ENCODE data around the gene GNA12.

The GNA12 gene

GRCh38 chr7:2817456-2817855 is 26.7 kb downstream of the GNA12 start:
- DNase-seq (ENCODE audit: low spot score in 2 of 2): no peak
- Mint-ChIP-seq H3K27ac (ENCODE audit: low read depth) (no peak overlapping the region), H3K4me1 (peaks cover 21% of the 10 kb centered on the region), H3K36me3 (ENCODE audit: insufficient read depth) (no peaks in the 10 kb centered on the region), H3K4me3 (no peak overlapping the region), H3K9me3 (no peaks in the 10 kb centered on the region), H3K27me3 (no peaks in the 10 kb centered on the region)
- no peak for ATAC-seq (replicated peaks; ENCODE audit: extremely low read depth, poor library complexity, severe bottlenecking)

DNA sequence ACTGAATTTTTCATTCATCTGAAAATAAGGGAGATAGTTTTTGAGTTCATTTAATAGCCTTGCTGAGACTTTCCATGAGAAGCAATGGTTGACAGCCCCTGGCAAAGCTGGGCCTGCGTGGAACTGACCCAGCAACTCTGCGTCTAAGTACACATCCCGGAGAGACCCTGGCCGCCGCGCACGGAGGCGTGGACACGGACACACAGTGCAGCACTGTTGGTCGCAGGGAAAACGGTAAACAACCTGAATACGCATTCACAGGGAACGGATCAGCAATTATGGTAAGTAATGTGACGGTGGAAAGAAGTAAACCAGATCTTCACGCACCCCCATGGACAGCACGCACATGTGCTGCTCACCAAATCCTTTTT is 28.2 kb downstream of the GNA12 start:
- Mint-ChIP-seq H3K36me3 (ENCODE audit: insufficient read depth) (no peaks in the 10 kb centered on the region), H3K27me3 (no peaks in the 10 kb centered on the region), H3K27ac (ENCODE audit: low read depth) (no peak overlapping the region), H3K4me1 (peaks cover 13% of the 10 kb centered on the region), H3K9me3 (no peaks in the 10 kb centered on the region), H3K4me3 (no peak overlapping the region)
- DNase-seq (ENCODE audit: low spot score in 2 of 2) (no peak), ATAC-seq (replicated peaks; ENCODE audit: extremely low read depth, poor library complexity, severe bottlenecking) (no peak)

DNA sequence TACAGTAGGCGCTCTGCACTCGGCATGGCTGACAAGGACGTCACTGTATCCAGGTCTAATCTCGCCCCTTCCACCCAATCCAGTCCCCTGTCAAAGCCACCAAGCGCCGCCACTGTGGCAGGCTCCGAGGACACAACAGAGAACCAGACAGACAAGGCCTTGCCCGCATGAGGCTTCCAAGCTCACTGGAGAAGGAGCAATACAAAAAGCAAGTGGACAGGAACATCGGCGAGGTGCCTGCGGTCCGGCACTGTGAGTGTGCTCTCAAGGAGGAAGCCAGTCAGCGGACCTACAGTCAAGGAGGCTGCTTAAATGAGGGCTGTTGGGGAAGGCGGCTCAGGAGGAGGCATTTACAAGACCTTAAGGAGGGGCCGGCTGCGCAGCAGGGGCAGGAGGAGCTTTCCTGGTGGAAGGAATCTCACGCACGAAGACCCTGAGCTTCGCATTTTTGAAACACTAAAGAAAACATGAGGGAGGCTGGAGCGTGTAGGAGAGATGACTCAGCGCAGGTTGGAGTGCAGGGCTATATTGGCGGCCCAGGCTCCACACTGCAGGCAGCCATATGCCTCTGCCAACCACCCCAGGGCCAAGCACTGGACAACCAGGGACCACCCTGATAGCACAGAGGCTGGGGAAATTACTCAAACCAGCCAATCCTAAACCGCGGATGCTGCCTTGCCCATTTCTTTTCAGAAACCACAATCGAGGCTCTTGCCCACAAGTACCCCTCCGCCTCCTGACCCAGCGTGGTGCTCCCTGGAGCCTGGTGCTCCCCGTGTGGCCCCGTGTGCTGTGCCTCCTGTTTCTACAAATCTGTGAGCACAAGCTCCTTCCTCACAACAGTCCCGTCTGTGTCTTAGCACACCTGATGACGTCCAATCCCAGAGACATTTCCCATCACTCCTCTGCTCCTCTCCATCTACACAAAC is 28.9 kb downstream of the GNA12 start:
- H3K4me1 Mint-ChIP-seq: peaks cover 18% of the 10 kb centered on the region
- H3K27ac Mint-ChIP-seq (ENCODE audit: low read depth): no peak overlapping the region
- no peaks in the 10 kb centered on the region for H3K27me3 Mint-ChIP-seq
- ATAC-seq (replicated peaks; ENCODE audit: extremely low read depth, poor library complexity, severe bottlenecking) (no peak), DNase-seq (ENCODE audit: low spot score in 2 of 2) (no peak)
- H3K4me3 Mint-ChIP-seq: no peak overlapping the region
- no peaks in the 10 kb centered on the region for H3K36me3 Mint-ChIP-seq (ENCODE audit: insufficient read depth)
- H3K9me3 Mint-ChIP-seq: no peaks in the 10 kb centered on the region

DNA sequence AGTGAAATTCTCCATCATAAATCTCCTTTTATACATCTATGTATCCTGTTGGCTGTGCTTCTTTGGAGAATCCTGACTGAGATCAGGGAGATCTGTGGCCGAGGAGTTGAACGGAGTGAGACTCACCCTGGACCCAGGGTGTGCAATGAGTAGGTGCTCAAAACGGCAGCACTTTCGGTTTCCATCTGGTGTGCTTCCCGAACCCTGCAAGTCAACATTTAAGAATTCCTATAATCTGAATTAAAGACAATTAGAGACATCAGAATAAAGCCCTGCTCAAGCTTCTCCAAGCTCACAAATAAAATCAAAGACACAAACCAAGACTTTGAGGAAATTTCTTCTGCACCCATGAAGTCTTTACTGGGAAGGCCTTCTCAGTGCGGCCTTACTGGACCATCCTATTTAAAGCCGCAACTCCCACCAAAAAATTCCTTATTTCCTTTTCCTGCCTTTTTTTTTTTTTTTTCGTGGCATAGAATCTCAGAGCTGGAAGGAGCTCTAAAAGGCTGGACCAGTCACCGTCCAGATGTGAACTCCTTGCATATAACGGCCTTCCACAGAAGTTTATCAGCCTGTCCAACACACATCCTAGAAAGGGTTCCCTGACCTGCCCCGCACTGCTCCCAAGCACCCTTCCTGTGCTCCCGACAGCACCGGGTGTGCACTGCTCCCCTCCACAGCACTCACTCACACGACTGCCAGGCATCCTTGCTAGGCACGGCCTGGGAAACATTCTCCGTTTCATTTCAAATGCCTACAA is 29.7 kb downstream of the GNA12 start:
- no peaks in the 10 kb centered on the region for H3K27me3 Mint-ChIP-seq
- H3K4me3 Mint-ChIP-seq: no peak overlapping the region
- ATAC-seq (replicated peaks; ENCODE audit: extremely low read depth, poor library complexity, severe bottlenecking) (no peak), DNase-seq (ENCODE audit: low spot score in 2 of 2) (no peak)
- no peaks in the 10 kb centered on the region for H3K36me3 Mint-ChIP-seq (ENCODE audit: insufficient read depth)
- H3K9me3 Mint-ChIP-seq: no peaks in the 10 kb centered on the region
- H3K4me1 Mint-ChIP-seq: peaks cover 18% of the 10 kb centered on the region
- H3K27ac Mint-ChIP-seq (ENCODE audit: low read depth): no peak overlapping the region

DNA sequence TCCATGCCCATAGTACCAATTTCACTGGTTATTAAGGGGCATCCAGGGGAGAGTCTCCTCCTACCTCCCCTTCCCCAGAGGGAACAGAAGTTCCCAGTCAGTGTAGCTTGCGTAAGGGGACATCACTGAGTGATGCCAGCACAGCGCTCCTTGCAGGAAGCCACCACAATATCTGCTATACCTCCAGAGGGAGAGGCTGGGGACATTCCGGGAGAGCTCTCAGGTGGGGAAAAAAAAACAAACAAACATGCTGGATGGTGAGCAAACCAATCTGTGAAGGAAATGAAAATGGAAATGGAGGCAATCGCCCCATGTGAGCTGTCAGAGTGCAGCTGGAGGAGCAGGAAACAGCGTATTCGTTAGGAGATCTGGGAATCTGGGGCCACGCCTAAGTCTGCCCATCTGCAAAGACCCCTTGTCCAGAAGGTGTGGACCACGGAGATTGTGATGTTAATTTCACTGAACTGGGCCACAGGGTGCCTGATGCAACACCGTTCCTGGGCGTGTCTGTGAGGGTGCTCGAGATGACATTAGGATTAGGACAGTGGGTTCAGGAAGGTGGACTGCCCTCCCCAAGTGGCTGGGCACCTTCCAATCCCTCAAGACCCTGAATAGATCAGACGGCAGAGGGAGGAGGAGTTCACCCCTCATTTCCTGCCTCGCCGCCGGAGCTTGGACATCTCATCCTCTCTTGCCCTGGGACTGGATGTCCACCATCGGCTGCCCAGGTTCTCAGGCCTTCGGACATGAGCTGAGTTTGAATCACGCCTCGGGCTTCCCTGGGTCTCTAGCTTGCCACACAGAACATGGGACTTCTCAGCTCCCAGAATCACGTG is 30.5 kb downstream of the GNA12 start:
- Mint-ChIP-seq H3K4me1 (peaks cover 25% of the 10 kb centered on the region), H3K27me3 (no peaks in the 10 kb centered on the region), H3K4me3 (no peak overlapping the region), H3K36me3 (ENCODE audit: insufficient read depth) (peaks cover under 1% of the 10 kb centered on the region), H3K27ac (ENCODE audit: low read depth) (no peak overlapping the region), H3K9me3 (no peaks in the 10 kb centered on the region)
- DNase-seq (ENCODE audit: low spot score in 2 of 2): no peak
- ATAC-seq (replicated peaks; ENCODE audit: extremely low read depth, poor library complexity, severe bottlenecking): no peak

DNA sequence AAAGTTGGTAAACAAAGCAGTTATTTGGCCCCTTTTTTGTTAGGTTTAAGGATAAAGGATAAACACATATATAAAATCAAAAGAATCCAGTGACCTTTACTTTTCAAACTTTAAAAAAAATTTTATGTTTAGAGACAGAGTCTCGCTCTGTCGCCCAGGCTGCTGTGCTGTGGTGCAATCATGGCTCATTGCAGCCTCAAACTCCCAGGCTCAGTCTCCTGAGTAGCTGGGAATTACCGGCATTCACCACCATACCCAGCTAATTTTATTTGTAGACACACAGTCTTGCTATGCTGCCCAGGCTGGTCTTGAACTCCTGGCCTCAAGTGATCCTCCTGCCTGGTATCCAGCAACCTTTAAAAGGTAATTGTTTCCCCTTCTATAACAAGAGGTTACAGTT is 31.3 kb downstream of the GNA12 start:
- H3K36me3 Mint-ChIP-seq (ENCODE audit: insufficient read depth): peaks cover 2% of the 10 kb centered on the region
- DNase-seq (ENCODE audit: low spot score in 2 of 2): no peak
- no peak overlapping the region for H3K27ac Mint-ChIP-seq (ENCODE audit: low read depth)
- H3K4me1 Mint-ChIP-seq: peaks cover 32% of the 10 kb centered on the region
- H3K4me3 Mint-ChIP-seq: no peak overlapping the region
- no peaks in the 10 kb centered on the region for H3K27me3 Mint-ChIP-seq
- no peaks in the 10 kb centered on the region for H3K9me3 Mint-ChIP-seq
- ATAC-seq (replicated peaks; ENCODE audit: extremely low read depth, poor library complexity, severe bottlenecking): no peak

- Mint-ChIP-seq H3K4me3 (no peak overlapping the region), H3K36me3 (ENCODE audit: insufficient read depth) (peaks cover 2% of the 10 kb centered on the region), H3K27ac (ENCODE audit: low read depth) (no peak overlapping the region), H3K9me3 (no peaks in the 10 kb centered on the region), H3K27me3 (no peaks in the 10 kb centered on the region), H3K4me1 (peaks cover 26% of the 10 kb centered on the region)
- no peak for DNase-seq (ENCODE audit: low spot score in 2 of 2)
- ATAC-seq (replicated peaks; ENCODE audit: extremely low read depth, poor library complexity, severe bottlenecking): no peak
Observed at GRCh38 chr7:2812114-2812487, 32.0 kb downstream of the GNA12 start.

GRCh38 chr7:2811476-2812113 is 32.5 kb downstream of the GNA12 start:
- no peaks in the 10 kb centered on the region for H3K9me3 Mint-ChIP-seq
- H3K4me1 Mint-ChIP-seq: peaks cover 25% of the 10 kb centered on the region
- H3K27ac Mint-ChIP-seq (ENCODE audit: low read depth): peak overlapping the region; percentile 56
- H3K27me3 Mint-ChIP-seq: no peaks in the 10 kb centered on the region
- DNase-seq (ENCODE audit: low spot score in 2 of 2): no peak
- peaks cover 2% of the 10 kb centered on the region for H3K36me3 Mint-ChIP-seq (ENCODE audit: insufficient read depth)
- no peak overlapping the region for H3K4me3 Mint-ChIP-seq
- ATAC-seq (replicated peaks; ENCODE audit: extremely low read depth, poor library complexity, severe bottlenecking): no peak

- H3K4me3 Mint-ChIP-seq: no peak overlapping the region
- DNase-seq (ENCODE audit: low spot score in 2 of 2): no peak
- H3K9me3 Mint-ChIP-seq: no peaks in the 10 kb centered on the region
- H3K4me1 Mint-ChIP-seq: peaks cover 25% of the 10 kb centered on the region
- H3K27me3 Mint-ChIP-seq: no peaks in the 10 kb centered on the region
- H3K27ac Mint-ChIP-seq (ENCODE audit: low read depth): peak overlapping the region; percentile 56
- peaks cover 2% of the 10 kb centered on the region for H3K36me3 Mint-ChIP-seq (ENCODE audit: insufficient read depth)
- no peak for ATAC-seq (replicated peaks; ENCODE audit: extremely low read depth, poor library complexity, severe bottlenecking)
Observed at GRCh38 chr7:2810682-2811415, 33.3 kb downstream of the GNA12 start.

DNA sequence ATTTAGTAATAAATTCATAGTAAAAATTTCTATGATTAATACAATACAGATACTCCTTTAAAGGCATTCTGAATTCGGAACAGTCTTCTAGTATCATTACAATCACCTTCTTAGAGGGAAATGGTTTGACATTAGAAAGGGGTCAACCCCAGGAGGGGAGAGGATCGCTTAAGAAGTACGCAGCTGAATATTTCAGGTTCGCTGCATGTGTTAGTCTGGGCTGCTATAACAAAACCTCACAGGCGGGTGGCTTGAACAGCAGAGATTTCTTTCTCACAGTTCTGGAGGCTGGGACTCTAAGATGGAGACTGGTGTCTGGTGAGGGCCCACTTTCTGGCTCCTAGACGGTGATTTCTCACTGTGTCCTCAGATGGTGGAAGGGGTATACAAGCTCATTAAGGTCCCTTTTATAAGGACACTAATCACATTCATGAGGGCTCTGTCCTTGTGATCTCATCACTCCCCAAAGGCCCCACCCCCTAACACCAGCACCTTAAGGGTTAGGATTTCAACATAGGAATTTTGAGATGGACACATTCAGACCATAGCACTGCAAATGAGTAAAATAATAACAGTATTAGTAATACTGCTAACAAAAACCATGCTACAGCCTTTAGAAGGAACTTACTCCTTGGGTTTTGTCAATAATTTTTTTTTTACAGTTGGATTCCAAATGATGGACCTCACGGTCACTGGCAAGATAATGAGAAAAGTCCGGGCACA is 34.0 kb downstream of the GNA12 start:
- Mint-ChIP-seq H3K27ac (ENCODE audit: low read depth) (peak overlapping the region; percentile 56), H3K36me3 (ENCODE audit: insufficient read depth) (peaks cover 2% of the 10 kb centered on the region), H3K27me3 (no peaks in the 10 kb centered on the region), H3K4me1 (peaks cover 25% of the 10 kb centered on the region), H3K9me3 (no peaks in the 10 kb centered on the region), H3K4me3 (no peak overlapping the region)
- ATAC-seq (replicated peaks; ENCODE audit: extremely low read depth, poor library complexity, severe bottlenecking) (no peak), DNase-seq (ENCODE audit: low spot score in 2 of 2) (no peak)

DNA sequence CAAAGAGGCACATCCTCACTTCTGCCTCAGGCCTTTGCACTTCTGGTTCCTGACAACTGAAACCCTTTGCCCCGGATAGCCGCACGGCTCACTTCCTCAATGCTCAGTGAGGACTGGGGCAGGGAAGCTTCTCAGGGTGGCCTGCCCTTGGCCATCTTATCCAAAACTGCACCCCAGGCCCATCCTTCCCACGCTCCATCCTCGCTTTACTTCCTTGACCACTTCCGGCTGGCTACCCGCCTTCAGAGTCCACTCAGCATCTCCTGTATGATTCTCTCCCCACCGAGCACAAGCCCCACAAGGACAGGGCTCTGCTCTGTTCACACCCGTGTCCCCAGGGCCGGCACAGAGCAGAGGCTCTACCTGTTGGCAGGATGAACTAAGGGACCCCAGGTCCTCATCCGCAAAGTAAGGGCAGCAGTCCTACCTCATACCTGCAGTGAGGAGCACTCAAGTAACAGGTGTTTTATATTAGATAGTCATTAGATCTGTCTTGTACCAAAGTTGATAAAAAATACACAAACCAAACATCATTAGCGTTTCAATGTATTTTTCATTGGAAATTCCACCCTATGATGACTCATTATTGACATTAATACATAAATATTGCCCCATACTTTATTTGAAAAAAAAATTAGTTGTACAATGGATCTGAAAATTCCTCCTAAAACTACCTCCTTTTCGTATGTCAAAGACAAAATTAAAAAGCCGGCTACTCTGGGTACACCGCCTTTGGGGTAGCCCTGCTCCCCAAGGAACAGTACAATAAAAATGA is 35.0 kb downstream of the GNA12 start:
- Mint-ChIP-seq H3K27ac (ENCODE audit: low read depth) (no peak overlapping the region), H3K9me3 (no peaks in the 10 kb centered on the region), H3K27me3 (no peaks in the 10 kb centered on the region), H3K4me3 (no peak overlapping the region), H3K4me1 (peaks cover 25% of the 10 kb centered on the region), H3K36me3 (ENCODE audit: insufficient read depth) (peaks cover 2% of the 10 kb centered on the region)
- ATAC-seq (replicated peaks; ENCODE audit: extremely low read depth, poor library complexity, severe bottlenecking) (no peak), DNase-seq (ENCODE audit: low spot score in 2 of 2) (no peak)

Measured in central memory CD8-positive, alpha-beta T cell (primary cell).